HG03045 (cell line): ENCODE data around the gene FAF1.

Source experiments
- ATAC-seq: cut with Tn5 transposase; IDR thresholded peaks from one replicate; pipeline ENCODE4 v1.9.1; 2021; ENCODE audit warnings: mild to moderate bottlenecking, moderate library complexity; ENCODE audit not compliant: unreplicated experiment

Gene FAF1

GRCh38 chr1:50454911-50455310 lies 505.2 kb downstream of the FAF1 start:
- no peak for ATAC-seq

- ATAC-seq: no peak
Measured at GRCh38 chr1:50453266-50453665, 506.8 kb downstream of the FAF1 start.

- no peak for ATAC-seq
Measured at GRCh38 chr1:50452700-50453099, 507.4 kb downstream of the FAF1 start.

- ATAC-seq: no peak
Measured at GRCh38 chr1:50450861-50451653, 509.0 kb downstream of the FAF1 start.

DNA sequence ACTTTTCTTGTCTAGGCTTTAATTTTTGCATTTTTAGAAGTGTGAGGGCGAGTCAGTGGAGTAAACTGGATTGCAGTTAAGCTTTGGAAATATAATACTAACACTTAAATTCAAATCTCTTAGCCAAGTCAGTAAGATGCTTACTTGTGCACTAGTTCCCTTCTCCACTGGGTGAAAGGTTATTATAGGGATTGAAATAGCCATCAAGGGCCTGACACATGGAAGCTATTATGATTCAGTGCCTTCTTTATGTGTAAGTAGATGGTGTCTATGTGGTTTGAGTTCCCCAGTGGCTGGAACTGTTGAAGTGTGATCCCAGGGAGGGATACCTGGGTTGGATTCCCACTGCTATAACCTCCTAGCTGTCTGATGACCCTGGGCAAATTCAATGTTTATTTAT lies 512.1 kb downstream of the FAF1 start:
- ATAC-seq: no peak

- no peak for ATAC-seq
Measured at GRCh38 chr1:50441183-50441582, 518.9 kb downstream of the FAF1 start.

DNA sequence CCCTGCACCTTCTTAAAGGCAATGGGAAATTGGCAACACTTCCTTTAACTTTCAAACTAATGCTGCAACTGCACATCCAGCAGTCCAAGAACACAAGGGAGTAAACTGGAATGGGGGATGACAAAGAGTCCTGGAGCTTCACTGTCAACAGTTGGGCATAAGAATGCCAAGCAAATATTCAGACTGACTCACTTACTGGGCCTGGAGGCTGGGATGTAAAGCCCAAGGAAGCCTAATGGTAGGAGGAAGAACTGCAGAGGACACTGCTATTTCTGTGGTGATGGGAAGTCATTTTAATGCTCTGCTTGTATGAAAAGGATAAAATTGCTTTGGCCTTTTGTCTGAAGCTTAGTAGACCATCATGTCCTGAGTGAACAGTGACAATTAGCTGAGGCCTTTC lies 521.1 kb downstream of the FAF1 start:
- ATAC-seq: no peak

GRCh38 chr1:50436489-50436888 lies 523.6 kb downstream of the FAF1 start:
- no peak for ATAC-seq

DNA sequence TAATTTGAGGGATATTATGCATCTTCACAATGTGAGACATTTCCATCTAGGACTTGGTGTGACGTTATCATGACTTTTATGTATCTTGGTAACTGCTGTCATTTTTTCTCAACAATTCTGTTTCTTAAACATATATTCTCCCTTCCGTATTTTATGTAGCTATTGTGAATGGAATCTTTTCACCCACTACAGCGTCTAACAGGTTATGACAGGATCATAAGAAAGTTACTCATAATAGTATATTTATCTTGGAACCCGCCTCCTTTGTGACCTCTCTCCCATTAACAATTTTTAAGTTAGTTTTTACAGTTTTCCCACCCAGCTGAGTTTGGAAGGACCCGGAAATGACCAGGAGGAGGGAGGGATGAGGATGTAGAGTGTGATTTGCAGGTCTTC lies 530.1 kb downstream of the FAF1 start:
- ATAC-seq: no peak

GRCh38 chr1:50427818-50428779 lies 532.0 kb downstream of the FAF1 start:
- no peak for ATAC-seq

DNA sequence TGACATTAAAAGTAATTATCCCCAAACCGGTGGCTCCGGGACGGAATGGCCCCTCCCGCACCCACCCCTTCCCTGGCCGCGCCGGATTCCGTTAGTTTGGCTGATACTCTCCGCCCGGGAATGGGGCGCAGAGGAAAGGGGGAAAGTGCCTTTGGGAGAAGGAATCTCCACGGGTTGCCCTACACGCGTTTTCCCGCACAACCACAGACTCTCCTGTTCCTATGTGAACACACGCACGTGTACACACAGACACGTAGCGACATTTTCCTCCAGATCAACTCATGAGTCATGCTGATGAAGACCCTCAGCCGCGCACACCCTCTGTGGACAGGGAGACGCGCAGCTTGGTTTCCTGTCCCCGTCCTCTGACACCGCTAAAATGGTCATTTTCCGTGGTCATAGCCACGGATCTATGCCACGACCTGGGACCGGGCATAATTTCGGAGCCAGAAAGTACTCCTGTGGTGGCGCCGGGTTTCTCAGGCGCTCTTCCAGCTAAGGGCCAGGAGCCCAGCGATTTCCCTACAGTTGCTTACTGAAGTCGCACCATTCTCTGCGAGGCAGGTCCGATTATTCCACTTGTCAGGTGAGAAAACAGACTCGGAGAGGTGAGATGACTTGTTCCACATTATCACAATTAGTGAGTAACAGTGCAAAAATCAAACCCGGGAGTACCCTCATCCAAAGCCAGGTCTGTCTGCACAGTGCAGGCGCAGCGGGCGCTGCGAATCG lies 532.8 kb downstream of the FAF1 start:
- ATAC-seq: no peak

DNA sequence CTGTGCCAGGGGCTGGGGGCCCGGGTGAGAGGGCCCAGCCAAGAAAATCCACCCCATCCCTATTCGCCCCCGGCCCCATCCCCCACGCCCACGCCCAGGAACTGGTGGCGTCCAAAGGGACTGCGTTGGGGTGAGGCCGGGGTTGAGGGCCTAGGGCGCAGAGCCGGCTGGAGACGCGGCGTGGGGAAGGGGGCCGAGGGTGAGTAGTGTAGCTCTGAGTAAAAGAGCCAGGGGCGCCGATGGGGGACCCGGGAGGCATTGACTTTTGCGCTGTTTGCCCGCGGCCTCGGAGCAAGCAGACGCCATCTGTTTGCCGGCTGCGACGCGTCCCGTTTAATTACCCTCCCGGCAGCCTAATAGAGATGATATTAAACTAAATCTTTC lies 533.4 kb downstream of the FAF1 start:
- no peak for ATAC-seq

DNA sequence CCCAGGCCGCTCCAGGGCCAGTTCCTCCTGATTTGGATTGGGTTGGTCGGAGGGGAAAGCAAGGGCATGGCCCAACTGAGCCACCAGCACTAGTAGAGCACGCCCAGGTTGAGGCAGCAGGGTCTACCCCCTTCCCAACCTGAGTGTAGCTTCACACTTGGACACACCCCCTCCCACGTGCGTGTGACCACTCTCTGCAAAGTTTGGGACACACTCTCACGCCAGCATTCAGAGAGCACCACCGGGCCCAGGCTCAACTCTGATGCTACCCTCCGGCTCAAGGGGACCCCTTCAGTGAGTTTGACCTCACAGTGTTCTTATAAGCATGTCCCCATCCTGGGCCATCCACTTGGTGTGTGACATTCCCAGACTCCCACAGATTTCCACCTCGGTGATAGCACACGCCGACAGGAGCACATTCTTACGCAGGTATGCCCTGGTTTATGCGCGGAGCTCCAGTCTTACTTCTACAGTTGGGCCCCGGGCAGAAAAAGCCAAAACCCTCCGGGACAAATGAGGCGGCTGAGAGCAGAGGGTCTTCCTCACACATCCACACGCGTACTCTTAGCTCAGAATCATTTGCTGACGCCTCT lies 533.9 kb downstream of the FAF1 start:
- ATAC-seq: no peak

DNA sequence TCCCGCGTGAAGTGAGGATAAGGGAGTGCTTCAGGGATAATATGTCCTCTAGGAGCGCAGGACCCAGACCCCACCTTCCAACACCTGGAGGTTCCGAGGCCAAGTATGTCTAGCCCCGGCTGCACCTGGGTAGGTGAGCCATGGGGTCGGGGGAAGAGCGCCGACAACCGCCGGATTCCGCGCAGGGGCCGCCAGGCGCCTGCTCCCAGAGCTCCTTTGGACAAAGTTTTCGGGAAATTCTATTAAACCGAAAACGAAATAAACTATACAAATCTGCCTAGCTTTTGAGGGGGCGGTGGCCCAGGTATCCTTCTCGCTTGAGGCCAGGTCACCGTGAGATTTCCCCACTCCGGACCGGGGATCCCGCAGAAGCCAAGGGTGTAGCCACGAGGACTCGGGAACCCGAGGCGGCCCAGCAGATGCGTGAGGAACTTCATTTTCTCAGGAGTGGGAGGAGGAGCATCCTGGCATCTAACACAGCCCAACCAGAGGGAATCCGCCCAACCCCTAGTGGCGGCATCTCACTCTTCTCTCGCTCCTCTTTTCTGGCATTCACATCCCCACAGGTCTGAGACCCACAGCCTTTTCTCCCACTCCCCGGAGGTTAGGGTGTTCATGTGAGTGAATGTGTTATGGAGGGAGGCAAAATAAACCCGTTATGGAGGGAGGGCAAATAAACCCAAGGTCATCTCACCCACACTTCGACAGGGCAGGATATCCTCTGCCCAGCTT lies 534.5 kb downstream of the FAF1 start:
- ATAC-seq: no peak

GRCh38 chr1:50424884-50425375 lies 535.1 kb downstream of the FAF1 start:
- ATAC-seq: no peak

- ATAC-seq: no peak
Measured at GRCh38 chr1:50424045-50424883, 535.8 kb downstream of the FAF1 start.

GRCh38 chr1:50423670-50424000 lies 536.4 kb downstream of the FAF1 start:
- no peak for ATAC-seq

- no peak for ATAC-seq
Measured at GRCh38 chr1:50422946-50423669, 537.0 kb downstream of the FAF1 start, which contains the start of gene DMRTA2. Gene DMRTA2 (minus strand): TSS chr1:50423443. CDS start chr1:50421536, 1,907 bp downstream.

DNA sequence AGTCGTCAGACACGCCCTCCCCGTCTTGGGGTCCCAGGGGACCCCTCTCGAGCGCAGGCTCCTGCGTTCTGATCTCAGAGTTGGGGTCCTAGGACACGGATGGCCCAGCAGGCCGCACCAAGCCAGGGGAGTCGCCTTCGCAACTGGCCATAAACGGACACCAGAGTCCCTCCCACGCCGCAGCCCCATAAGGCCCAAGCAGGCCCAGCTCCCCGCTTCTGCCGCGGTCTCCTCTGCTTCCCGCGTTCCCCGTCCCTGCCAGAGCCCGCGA lies 537.5 kb downstream of the FAF1 start:
- ATAC-seq: no peak
